ENCODE measurements around the gene PDXP. TPM values are rescaled to one million over a fixed set of nuclear protein-coding genes. Genes with fewer than 3 reads are reported as not detected.
"Not testable (repeated sequence)": the region's sequence is repeated elsewhere in the genome, so short reads cannot be mapped to it uniquely, and the experiment has no call there.

The PDXP gene
- total RNA-seq, result 8.9 TPM

- H3K27ac ChIP-seq (ENCODE audit: low read depth, low read length), result peak within 1 kb of the TSS; percentile 68
- peak within 1 kb of the TSS; percentile 72 to 90 (median 88) for H3K9ac ChIP-seq (ENCODE audit: low read depth in 1 of 3, low read length in 3 of 3)
- H3K4me1 ChIP-seq (ENCODE audit: control insufficient read depth in 3 of 3, insufficient read depth in 3 of 3, low read length in 3 of 3), result peaks cover 39 to 42% (median 40%) of the 10 kb centered on the region in 3 donors
- H3K4me3 ChIP-seq (ENCODE audit: low read length in 3 of 3), result peak within 1 kb of the TSS; percentile 83 to 92 (median 84)
- no peaks in the 10 kb centered on the region for H3K27me3 ChIP-seq (ENCODE audit: control insufficient read depth in 3 of 3, insufficient read depth in 3 of 3, low read length in 3 of 3)
- no peaks in the 10 kb centered on the region for H3K9me3 ChIP-seq (ENCODE audit: control insufficient read depth in 3 of 3, low read length in 3 of 3)
- peaks cover 0 to 2% (median 0%) of the 10 kb centered on the region in 3 donors for H3K36me3 ChIP-seq (ENCODE audit: control insufficient read depth in 3 of 3, insufficient read depth in 3 of 3, low read length in 3 of 3)
These were observed at the start of gene PDXP for GRCh38 chr22:37658133-37659065. Gene PDXP (plus strand): TSS chr22:37658723. CDS start chr22:37658783, 60 bp downstream.

- Histone ChIP-seq H3K4me1 (ENCODE audit: control insufficient read depth in 3 of 3, insufficient read depth in 3 of 3, low read length in 3 of 3) (peaks cover 32 to 35% (median 32%) of the 10 kb centered on the region in 3 donors), H3K27ac (ENCODE audit: low read depth, low read length) (peak overlapping the region; percentile 95), H3K9me3 (ENCODE audit: control insufficient read depth in 3 of 3, low read length in 3 of 3) (no peaks in the 10 kb centered on the region), H3K9ac (ENCODE audit: low read depth in 1 of 3, low read length in 3 of 3) (peak overlapping the region; percentile 88 to 92 (median 89)), H3K4me3 (ENCODE audit: low read length in 3 of 3) (peak overlapping the region; percentile 86 to 89 (median 87)), H3K36me3 (ENCODE audit: control insufficient read depth in 3 of 3, insufficient read depth in 3 of 3, low read length in 3 of 3) (peaks cover 3 to 5% (median 4%) of the 10 kb centered on the region in 3 donors), H3K27me3 (ENCODE audit: control insufficient read depth in 3 of 3, insufficient read depth in 3 of 3, low read length in 3 of 3) (peaks cover 0 to 3% (median 0%) of the 10 kb centered on the region in 3 donors)
These were observed 49.0 kb upstream of the PDXP start for GRCh38 chr22:37609240-37610152.

GRCh38 chr22:37610153-37610475, 48.4 kb upstream of the PDXP start:
- Histone ChIP-seq H3K27ac (ENCODE audit: low read depth, low read length) (peak overlapping the region; percentile 95), H3K4me1 (ENCODE audit: control insufficient read depth in 3 of 3, insufficient read depth in 3 of 3, low read length in 3 of 3) (peaks cover 32 to 35% (median 32%) of the 10 kb centered on the region in 3 donors), H3K4me3 (ENCODE audit: low read length in 3 of 3) (peak overlapping the region in 2 of 3 donors; percentile 24 to 89), H3K9ac (ENCODE audit: low read depth in 1 of 3, low read length in 3 of 3) (peak overlapping the region; percentile 88 to 92 (median 89))
- H3K36me3 ChIP-seq (ENCODE audit: control insufficient read depth in 3 of 3, insufficient read depth in 3 of 3, low read length in 3 of 3); H3K27me3 ChIP-seq (ENCODE audit: control insufficient read depth in 3 of 3, insufficient read depth in 3 of 3, low read length in 3 of 3); H3K9me3 ChIP-seq (ENCODE audit: control insufficient read depth in 3 of 3, low read length in 3 of 3): not testable (repeated sequence)

GRCh38 chr22:37610480-37611129, 47.9 kb upstream of the PDXP start:
- Histone ChIP-seq H3K9ac (ENCODE audit: low read depth in 1 of 3, low read length in 3 of 3) (peak overlapping the region in 1 of 3 donors; percentile 33), H3K27ac (ENCODE audit: low read depth, low read length) (no peak overlapping the region), H3K27me3 (ENCODE audit: control insufficient read depth in 3 of 3, insufficient read depth in 3 of 3, low read length in 3 of 3) (peaks cover 0 to under 1% (median 0%) of the 10 kb centered on the region in 3 donors), H3K4me3 (ENCODE audit: low read length in 3 of 3) (peak overlapping the region in 1 of 3 donors; percentile 24), H3K36me3 (ENCODE audit: control insufficient read depth in 3 of 3, insufficient read depth in 3 of 3, low read length in 3 of 3) (peaks cover 4 to 9% (median 7%) of the 10 kb centered on the region in 3 donors), H3K4me1 (ENCODE audit: control insufficient read depth in 3 of 3, insufficient read depth in 3 of 3, low read length in 3 of 3) (peaks cover 32 to 35% (median 32%) of the 10 kb centered on the region in 3 donors), H3K9me3 (ENCODE audit: control insufficient read depth in 3 of 3, low read length in 3 of 3) (no peaks in the 10 kb centered on the region)

- H3K9me3 ChIP-seq (ENCODE audit: control insufficient read depth in 3 of 3, low read length in 3 of 3), result no peaks in the 10 kb centered on the region
- H3K4me1 ChIP-seq (ENCODE audit: control insufficient read depth in 3 of 3, insufficient read depth in 3 of 3, low read length in 3 of 3), result peaks cover 32 to 35% (median 32%) of the 10 kb centered on the region in 3 donors
- peaks cover 7 to 12% (median 10%) of the 10 kb centered on the region in 3 donors for H3K36me3 ChIP-seq (ENCODE audit: control insufficient read depth in 3 of 3, insufficient read depth in 3 of 3, low read length in 3 of 3)
- H3K27ac ChIP-seq (ENCODE audit: low read depth, low read length), result no peak overlapping the region
- H3K4me3 ChIP-seq (ENCODE audit: low read length in 3 of 3), result no peak overlapping the region
- H3K9ac ChIP-seq (ENCODE audit: low read depth in 1 of 3, low read length in 3 of 3), result peak overlapping the region in 1 of 3 donors; percentile 8
- H3K27me3 ChIP-seq (ENCODE audit: control insufficient read depth in 3 of 3, insufficient read depth in 3 of 3, low read length in 3 of 3), result no peaks in the 10 kb centered on the region
These were observed 47.3 kb upstream of the PDXP start for GRCh38 chr22:37611207-37611606.

GRCh38 chr22:37616201-37617083, 42.1 kb upstream of the PDXP start:
- no peaks in the 10 kb centered on the region for H3K27me3 ChIP-seq (ENCODE audit: control insufficient read depth in 3 of 3, insufficient read depth in 3 of 3, low read length in 3 of 3)
- H3K4me1 ChIP-seq (ENCODE audit: control insufficient read depth in 3 of 3, insufficient read depth in 3 of 3, low read length in 3 of 3), result peaks cover 2 to 4% (median 3%) of the 10 kb centered on the region in 3 donors
- peak overlapping the region in 1 of 3 donors; percentile 25 for H3K9ac ChIP-seq (ENCODE audit: low read depth in 1 of 3, low read length in 3 of 3)
- no peak overlapping the region for H3K27ac ChIP-seq (ENCODE audit: low read depth, low read length)
- no peak overlapping the region for H3K4me3 ChIP-seq (ENCODE audit: low read length in 3 of 3)
- peaks cover 34 to 47% (median 44%) of the 10 kb centered on the region in 3 donors for H3K36me3 ChIP-seq (ENCODE audit: control insufficient read depth in 3 of 3, insufficient read depth in 3 of 3, low read length in 3 of 3)
- H3K9me3 ChIP-seq (ENCODE audit: control insufficient read depth in 3 of 3, low read length in 3 of 3), result no peaks in the 10 kb centered on the region

- Histone ChIP-seq H3K9me3 (ENCODE audit: control insufficient read depth in 3 of 3, low read length in 3 of 3) (no peaks in the 10 kb centered on the region), H3K27ac (ENCODE audit: low read depth, low read length) (no peak overlapping the region), H3K4me3 (ENCODE audit: low read length in 3 of 3) (no peak overlapping the region), H3K9ac (ENCODE audit: low read depth in 1 of 3, low read length in 3 of 3) (no peak overlapping the region), H3K4me1 (ENCODE audit: control insufficient read depth in 3 of 3, insufficient read depth in 3 of 3, low read length in 3 of 3) (peaks cover 0 to 4% (median 3%) of the 10 kb centered on the region in 3 donors), H3K27me3 (ENCODE audit: control insufficient read depth in 3 of 3, insufficient read depth in 3 of 3, low read length in 3 of 3) (no peaks in the 10 kb centered on the region), H3K36me3 (ENCODE audit: control insufficient read depth in 3 of 3, insufficient read depth in 3 of 3, low read length in 3 of 3) (peaks cover 34 to 49% (median 46%) of the 10 kb centered on the region in 3 donors)
These were observed 41.1 kb upstream of the PDXP start for GRCh38 chr22:37617431-37617830.

- no peak overlapping the region for H3K4me3 ChIP-seq (ENCODE audit: low read length in 3 of 3)
- H3K36me3 ChIP-seq (ENCODE audit: control insufficient read depth in 3 of 3, insufficient read depth in 3 of 3, low read length in 3 of 3), result peaks cover 41 to 53% (median 50%) of the 10 kb centered on the region in 3 donors
- peak overlapping the region in 1 of 3 donors; percentile 16 for H3K9ac ChIP-seq (ENCODE audit: low read depth in 1 of 3, low read length in 3 of 3)
- H3K27me3 ChIP-seq (ENCODE audit: control insufficient read depth in 3 of 3, insufficient read depth in 3 of 3, low read length in 3 of 3), result no peaks in the 10 kb centered on the region
- no peaks in the 10 kb centered on the region for H3K9me3 ChIP-seq (ENCODE audit: control insufficient read depth in 3 of 3, low read length in 3 of 3)
- H3K4me1 ChIP-seq (ENCODE audit: control insufficient read depth in 3 of 3, insufficient read depth in 3 of 3, low read length in 3 of 3), result peaks cover 0 to 4% (median 0%) of the 10 kb centered on the region in 3 donors
- H3K27ac ChIP-seq (ENCODE audit: low read depth, low read length), result no peak overlapping the region
These were observed 40.4 kb upstream of the PDXP start for GRCh38 chr22:37618072-37618656.
